H1 (cell line): ENCODE results near the gene GSTO1. TPM values are rescaled to one million over a fixed set of nuclear protein-coding genes. Genes with fewer than 3 reads are reported as not detected.

Experiments
- CHD7 ChIP-seq: fragments of 300-600 bp; sonication (generic); IDR thresholded peaks from 2 replicates; pipeline ENCODE4 v1.7.1; 2012; ENCODE audit warnings: low read length, moderate library complexity, mild to moderate bottlenecking, inconsistent platforms; ENCODE audit not compliant: insufficient replicate concordance
- CTBP2 ChIP-seq: IDR thresholded peaks from 2 replicates; pipeline ENCODE4 v1.7.0; 2011; ENCODE audit warnings: borderline replicate concordance, mild to moderate bottlenecking, moderate library complexity, mixed read lengths, low read length; ENCODE audit not compliant: insufficient read depth, insufficient read length
- GABPA ChIP-seq: IDR thresholded peaks from 2 replicates; pipeline ENCODE4 v1.6.1; 2011; ENCODE audit warnings: mild to moderate bottlenecking, low read length, moderate library complexity, borderline replicate concordance; ENCODE audit not compliant: insufficient read depth
- GTF2F1 ChIP-seq: IDR thresholded peaks from 2 replicates; pipeline ENCODE4 v1.6.1; 2012; ENCODE audit warnings: low read depth, low read length, improper control_type of control experiment, borderline replicate concordance
- RAD21 ChIP-seq, 2 experiments: IDR thresholded peaks in 1 of 2; conservative IDR thresholded peaks in 1 of 2; 2 replicates each; pipeline ENCODE4 v1.6.1; 2011; ENCODE audit warnings: low read depth in 2 of 2, low read length in 2 of 2, improper control_type of control experiment in 1 of 2, inconsistent platforms in 1 of 2, mild to moderate bottlenecking in 1 of 2, moderate library complexity in 1 of 2
- TAF1 ChIP-seq: IDR thresholded peaks from 2 replicates; pipeline ENCODE4 v1.6.1; 2011; ENCODE audit warnings: mild to moderate bottlenecking, low read depth, low read length
- polyA plus RNA-seq, 7 experiments: library from polyadenylated mRNA; depleted of rRNA in 3 of 7; stranded (reverse) in 5 of 7; unstranded in 2 of 7; fragments of >200 nt in 5 of 7; fragments of 200-250 nt in 2 of 7; gene quantifications; 1 replicate in 5 of 7; 2 replicates in 1 of 7; 4 replicates in 1 of 7; pipeline versions ENCODE4 v1.2.1 to v1.2.3, GENCODE V29; 2011 to 2013; ENCODE audit warnings: missing spikeins in 2 of 7, mixed read lengths in 2 of 7
- total RNA-seq: library from RNA; stranded (reverse); fragmentation: NEBNext Ultra II Directional; extraction: Animal tissue kit (Norgen Biotek cat#: 25700); gene quantifications from 2 replicates; pipeline ENCODE4 v1.2.1, GENCODE V29; 2021
- TF ChIP-seq, protein P1 (sequence below): IDR thresholded peaks from 2 replicates; pipeline ENCODE4 v1.6.1; 2012; ENCODE audit warnings: low read length, inconsistent platforms

Gene GSTO1
- total and polyA plus RNA-seq, 2 of the 8 experiments (the other 6 are each of a cell fraction or from before 2014, with no cell fraction given), result 22.4 to 32.5 TPM

DNA sequence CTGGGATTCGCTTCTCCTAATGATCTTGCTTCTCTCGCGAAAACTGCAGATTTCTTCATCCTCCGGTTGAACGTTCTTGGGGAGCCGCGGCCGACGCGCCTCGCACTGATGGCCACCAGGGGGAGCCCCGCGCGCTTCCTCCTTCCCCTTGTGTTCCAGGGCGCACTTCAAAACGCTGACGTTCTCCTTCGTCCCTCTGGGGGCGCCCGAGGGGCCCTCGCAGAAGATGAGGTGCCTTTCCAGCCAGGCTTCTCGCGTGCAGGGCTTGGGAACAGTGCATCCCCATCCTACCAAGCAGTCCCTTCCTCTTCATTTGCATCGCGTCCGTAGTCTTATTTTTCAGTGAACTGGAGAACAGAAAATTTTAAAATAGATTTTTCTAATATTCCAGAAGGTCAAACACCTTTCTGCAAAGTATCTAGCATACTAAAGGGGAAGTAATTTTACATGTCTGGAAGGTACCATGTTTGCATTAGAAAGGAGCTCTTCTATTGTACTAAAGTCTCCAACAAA is 36.8 kb downstream of the GSTO1 start (continued):
- TF ChIP-seq RAD21 (IDR thresholded peaks at IDR 0.05 in 1 of 2, conservative IDR thresholded peaks at IDR 0.05 in 1 of 2; ENCODE audit: low read depth in 2 of 2, low read length in 2 of 2), result peak; percentile 79 to 86
- peak; percentile 61 for TF ChIP-seq CHD7
- peak; percentile 70 for TF ChIP-seq CTBP2
- TF ChIP-seq, protein P1, sequence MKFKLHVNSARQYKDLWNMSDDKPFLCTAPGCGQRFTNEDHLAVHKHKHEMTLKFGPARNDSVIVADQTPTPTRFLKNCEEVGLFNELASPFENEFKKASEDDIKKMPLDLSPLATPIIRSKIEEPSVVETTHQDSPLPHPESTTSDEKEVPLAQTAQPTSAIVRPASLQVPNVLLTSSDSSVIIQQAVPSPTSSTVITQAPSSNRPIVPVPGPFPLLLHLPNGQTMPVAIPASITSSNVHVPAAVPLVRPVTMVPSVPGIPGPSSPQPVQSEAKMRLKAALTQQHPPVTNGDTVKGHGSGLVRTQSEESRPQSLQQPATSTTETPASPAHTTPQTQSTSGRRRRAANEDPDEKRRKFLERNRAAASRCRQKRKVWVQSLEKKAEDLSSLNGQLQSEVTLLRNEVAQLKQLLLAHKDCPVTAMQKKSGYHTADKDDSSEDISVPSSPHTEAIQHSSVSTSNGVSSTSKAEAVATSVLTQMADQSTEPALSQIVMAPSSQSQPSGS, result 0 out of 2 replicates have a peak, but pooled peaks have one; percentile 37
- no peak; the same call in 1 of the 2 replicates for TF ChIP-seq GABPA
- TF ChIP-seq TAF1, result no peak
- TF ChIP-seq GTF2F1, result no peak
